ENCODE results near the gene CCDC43. TPM values are rescaled to one million over a fixed set of nuclear protein-coding genes. Genes with fewer than 3 reads are reported as not detected.

CCDC43 gene
- total and polyA plus RNA-seq, 2 of the 13 experiments (the other 11 are each of a cell fraction or from before 2014, with no cell fraction given) = 17.5 to 94.8 TPM

DNA sequence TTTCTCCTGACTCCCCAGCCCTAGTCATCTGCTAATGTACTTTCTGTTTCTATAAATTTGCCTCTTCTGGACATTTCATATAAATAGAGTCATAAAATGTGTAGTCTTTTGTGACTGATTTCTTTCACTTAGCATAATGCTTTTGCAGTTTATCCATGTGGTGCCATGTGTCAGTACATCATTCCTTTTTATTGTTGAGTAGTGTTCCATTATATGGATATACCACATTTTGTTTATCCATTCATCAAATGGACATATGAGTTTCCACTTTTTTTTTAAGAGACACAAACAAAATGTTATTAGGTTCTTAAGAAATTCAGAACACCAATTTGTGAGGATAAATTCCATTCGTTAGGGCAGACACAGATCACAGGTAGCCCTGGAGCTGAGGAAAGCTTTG lies 29.9 kb upstream of the CCDC43 start:
- Histone ChIP-seq H3K27me3 (ENCODE audit: control insufficient read depth in 1 of 2, insufficient read depth in 2 of 2, low read length in 2 of 2) (no peaks in the 10 kb centered on the region), H3K4me3 (replicated peaks in 1 of 3; ENCODE audit: insufficient read depth in 1 of 3, low read depth in 2 of 3, low read length in 3 of 3) (no peak overlapping the region), H3K4me2 (ENCODE audit: low read depth, low read length) (no peak overlapping the region), H3K9ac (ENCODE audit: insufficient read depth, low read depth, low read length) (no peak overlapping the region), H3K36me3 (replicated peaks in 1 of 2; ENCODE audit: control insufficient read depth in 1 of 2, insufficient read depth in 2 of 2, low read length in 2 of 2) (peaks cover 6 to 48% of the 10 kb centered on the region in 2 experiments; a peak in 4 of 5 replicates), H3K27ac (ENCODE audit: extremely low read length, insufficient read depth, low read length) (no peak overlapping the region), H2AFZ (ENCODE audit: low read length) (no peak overlapping the region), H3K9me3 (ENCODE audit: low read length) (no peaks in the 10 kb centered on the region), H3K79me2 (ENCODE audit: insufficient read depth, low read length) (no peaks in the 10 kb centered on the region), H4K20me1 (ENCODE audit: insufficient read depth, low read length) (no peaks in the 10 kb centered on the region), H3K4me1 (ENCODE audit: insufficient read depth, low read length) (no peaks in the 10 kb centered on the region)
- TF ChIP-seq ZNF124 (CRISPR knock-in tag; IDR thresholded peaks at IDR 0.05) = no peak
- TF ChIP-seq U2AF2 (IDR thresholded peaks at IDR 0.05; ENCODE audit: low read depth, low read length) = no peak
- TF ChIP-seq IKZF1 (IDR thresholded peaks at IDR 0.05) = no peak
- TF ChIP-seq TRIM24 (CRISPR knock-in tag; IDR thresholded peaks at IDR 0.05) = no peak
- no peak for TF ChIP-seq ZNF180 (CRISPR knock-in tag; IDR thresholded peaks at IDR 0.05; ENCODE audit: borderline replicate concordance, low read depth)
- TF ChIP-seq, protein P1, sequence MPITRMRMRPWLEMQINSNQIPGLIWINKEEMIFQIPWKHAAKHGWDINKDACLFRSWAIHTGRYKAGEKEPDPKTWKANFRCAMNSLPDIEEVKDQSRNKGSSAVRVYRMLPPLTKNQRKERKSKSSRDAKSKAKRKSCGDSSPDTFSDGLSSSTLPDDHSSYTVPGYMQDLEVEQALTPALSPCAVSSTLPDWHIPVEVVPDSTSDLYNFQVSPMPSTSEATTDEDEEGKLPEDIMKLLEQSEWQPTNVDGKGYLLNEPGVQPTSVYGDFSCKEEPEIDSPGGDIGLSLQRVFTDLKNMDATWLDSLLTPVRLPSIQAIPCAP (CRISPR knock-in tag; IDR thresholded peaks at IDR 0.05; ENCODE audit: low read depth) = no peak
- TF ChIP-seq ZNF670 (CRISPR knock-in tag; IDR thresholded peaks at IDR 0.05; ENCODE audit: borderline replicate concordance) = no peak
- TF ChIP-seq, protein P2, sequence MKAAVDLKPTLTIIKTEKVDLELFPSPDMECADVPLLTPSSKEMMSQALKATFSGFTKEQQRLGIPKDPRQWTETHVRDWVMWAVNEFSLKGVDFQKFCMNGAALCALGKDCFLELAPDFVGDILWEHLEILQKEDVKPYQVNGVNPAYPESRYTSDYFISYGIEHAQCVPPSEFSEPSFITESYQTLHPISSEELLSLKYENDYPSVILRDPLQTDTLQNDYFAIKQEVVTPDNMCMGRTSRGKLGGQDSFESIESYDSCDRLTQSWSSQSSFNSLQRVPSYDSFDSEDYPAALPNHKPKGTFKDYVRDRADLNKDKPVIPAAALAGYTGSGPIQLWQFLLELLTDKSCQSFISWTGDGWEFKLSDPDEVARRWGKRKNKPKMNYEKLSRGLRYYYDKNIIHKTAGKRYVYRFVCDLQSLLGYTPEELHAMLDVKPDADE (CRISPR knock-in tag; IDR thresholded peaks at IDR 0.05) = no peak
- TF ChIP-seq NCOA5 (CRISPR knock-in tag; IDR thresholded peaks at IDR 0.05) = no peak
- no peak for TF ChIP-seq MEF2D (CRISPR knock-in tag; IDR thresholded peaks at IDR 0.05)
- TF ChIP-seq KLF15 (CRISPR knock-in tag; IDR thresholded peaks at IDR 0.05; ENCODE audit: borderline replicate concordance) = no peak
- no peak for TF ChIP-seq POLR2AphosphoS5 (IDR thresholded peaks at IDR 0.05; ENCODE audit: low read depth, low read length)
- intact Hi-C loops (cut with micrococcal nuclease; ENCODE audit: unreplicated experiment) = no loop called here
- POLR2A ChIA-PET = no interaction called here
- WGBS (ENCODE audit: low lambda C conversion rate) = 95% methylated on average over 1 of the region's 1 CpG
- no TSS peak for BruUV-seq (replicated peaks)
- CTCF ChIA-PET (ENCODE audit: low intra/inter-chr PET ratio, low total read pairs) = no interaction called here
- FAIRE-seq (no peak), ATAC-seq (no peak), DNase-seq (ENCODE audit: low spot score) (no peak)
- in situ Hi-C loops (cut with HindIII; ENCODE audit: extremely low pct_ligation_motif_present, low pct_unique_long_range_greater_than_20kb) = no loop called here
